Progenitor cell of endocrine pancreas (in vitro differentiated cells): Measurements from ENCODE around the gene NFIC. TPM values are rescaled to one million over a fixed set of nuclear protein-coding genes. Genes with fewer than 3 reads are reported as not detected.
A peak's percentile ranks its signal among the peaks of the same experiment; 100 is the strongest.

Experiments used
- DNase-seq: peaks from one replicate; pipeline ENCODE4 v3.0.0; 2021; ENCODE audit warnings: low spot score; ENCODE audit not compliant: unreplicated experiment
- H3K27ac Mint-ChIP-seq: 2 replicates; pipeline ENCODE4 v1.8.0; 2021; ENCODE audit warnings: mild to moderate bottlenecking, moderate library complexity, mixed read lengths
- H3K27me3 Mint-ChIP-seq: 2 replicates; pipeline ENCODE4 v1.8.0; 2021; ENCODE audit warnings: mixed read lengths
- H3K36me3 Mint-ChIP-seq: 2 replicates; pipeline ENCODE4 v1.8.0; 2022; ENCODE audit warnings: mixed read lengths; ENCODE audit not compliant: insufficient read depth
- H3K4me1 Mint-ChIP-seq: 2 replicates; pipeline ENCODE4 v1.8.0; 2021; ENCODE audit warnings: low read depth, mixed read lengths
- H3K4me3 Mint-ChIP-seq: 2 replicates; pipeline ENCODE4 v1.8.0; 2021; ENCODE audit warnings: low read depth, mild to moderate bottlenecking, moderate library complexity, mixed read lengths
- H3K9me3 Mint-ChIP-seq: 2 replicates; pipeline ENCODE4 v1.8.0; 2021; ENCODE audit warnings: low read depth, mixed read lengths
- CTCF ChIP-seq: fragments of 200-600 bp; sonication (generic); IDR thresholded peaks from one replicate; pipeline ENCODE4 v1.5.0; 2021; ENCODE audit warnings: antibody characterized with exemption, mild to moderate bottlenecking; ENCODE audit not compliant: unreplicated experiment
- total RNA-seq: library from RNA; stranded (reverse); gene quantifications from 2 replicates; pipeline ENCODE4 v1.2.1, GENCODE V29; 2021

Gene NFIC
- total RNA-seq, 1 donor from 2014 or later, result 6.8 TPM

GRCh38 chr19:3353493-3353892, 12.9 kb upstream of the NFIC start:
- Mint-ChIP-seq H3K36me3 (no peaks in the 10 kb centered on the region), H3K4me1 (no peaks in the 10 kb centered on the region), H3K4me3 (no peak overlapping the region), H3K27ac (no peak overlapping the region), H3K9me3 (peaks cover 4% of the 10 kb centered on the region), H3K27me3 (peaks cover 64% of the 10 kb centered on the region)
- no peak for TF ChIP-seq CTCF
- no peak for DNase-seq

DNA sequence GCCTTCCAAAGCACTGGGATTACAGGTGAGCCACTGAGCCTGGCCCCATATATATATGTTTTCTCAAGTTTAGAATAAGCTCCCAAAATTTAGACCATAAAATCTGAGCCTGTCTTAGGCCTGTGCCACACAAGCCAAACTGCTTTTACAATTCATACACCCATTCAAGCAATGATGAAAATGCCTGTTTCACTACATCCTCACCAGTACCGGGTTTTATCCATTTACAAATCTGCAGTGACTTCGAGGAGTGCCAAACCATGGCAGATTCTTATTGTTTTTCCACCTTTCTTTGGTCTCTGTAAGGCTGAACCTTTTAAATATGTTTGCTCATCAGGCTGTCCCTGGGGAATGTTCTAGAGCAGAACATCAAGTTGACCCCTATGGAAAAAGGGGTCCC, 9.6 kb upstream of the NFIC start:
- peaks cover 68% of the 10 kb centered on the region for H3K27me3 Mint-ChIP-seq
- H3K27ac Mint-ChIP-seq, result no peak overlapping the region
- H3K4me3 Mint-ChIP-seq, result no peak overlapping the region
- no peak for TF ChIP-seq CTCF
- DNase-seq, result no peak
- peaks cover 3% of the 10 kb centered on the region for H3K4me1 Mint-ChIP-seq
- H3K9me3 Mint-ChIP-seq, result peaks cover 4% of the 10 kb centered on the region
- H3K36me3 Mint-ChIP-seq, result no peaks in the 10 kb centered on the region

DNA sequence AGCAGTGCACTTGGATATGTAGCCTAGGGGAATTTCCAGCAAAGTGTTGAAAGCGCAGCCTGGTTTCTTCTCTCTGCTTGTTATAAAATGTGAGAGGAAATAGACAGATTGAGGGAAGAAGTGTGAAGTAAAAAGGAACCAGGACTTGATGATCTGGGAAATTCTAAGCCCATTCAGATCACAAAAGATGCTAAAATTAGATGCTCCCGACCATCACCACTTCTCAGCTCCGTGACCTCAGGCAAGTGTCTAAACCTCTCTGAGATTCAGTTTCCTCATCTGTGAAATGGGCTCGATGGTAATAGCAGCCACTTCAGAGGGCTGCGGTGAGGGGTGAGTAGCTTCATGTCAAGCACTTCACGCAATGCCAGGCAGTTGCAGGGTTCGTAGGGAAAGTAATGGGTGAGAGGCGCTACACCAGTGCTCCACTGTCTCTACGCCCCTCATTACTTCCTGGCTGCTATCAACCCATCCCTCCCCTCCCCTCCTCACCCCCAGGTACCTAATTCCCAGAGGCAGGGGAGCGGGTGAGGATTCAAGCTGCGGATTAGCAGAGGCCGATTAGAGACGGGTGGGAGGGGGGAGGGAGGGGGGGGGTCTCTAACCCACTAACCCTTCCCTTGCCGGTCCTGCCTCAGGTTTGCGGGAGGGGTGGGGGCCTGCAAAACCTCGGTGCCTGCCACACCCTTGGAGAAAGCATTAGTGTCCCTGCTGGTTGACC, 9.0 kb upstream of the NFIC start:
- no peak for DNase-seq
- Mint-ChIP-seq H3K9me3 (peaks cover 4% of the 10 kb centered on the region), H3K36me3 (no peaks in the 10 kb centered on the region), H3K27ac (no peak overlapping the region), H3K4me1 (peaks cover 3% of the 10 kb centered on the region), H3K4me3 (peak overlapping the region; percentile 59), H3K27me3 (peaks cover 70% of the 10 kb centered on the region)
- no peak for TF ChIP-seq CTCF

- H3K36me3 Mint-ChIP-seq, result no peaks in the 10 kb centered on the region
- H3K9me3 Mint-ChIP-seq, result peaks cover 4% of the 10 kb centered on the region
- peaks cover 74% of the 10 kb centered on the region for H3K27me3 Mint-ChIP-seq
- H3K4me1 Mint-ChIP-seq, result peaks cover 3% of the 10 kb centered on the region
- H3K4me3 Mint-ChIP-seq, result peak overlapping the region; percentile 59
- no peak overlapping the region for H3K27ac Mint-ChIP-seq
- DNase-seq, result no peak
- TF ChIP-seq CTCF, result no peak
These were observed 8.2 kb upstream of the NFIC start for GRCh38 chr19:3357992-3358688.

GRCh38 chr19:3358689-3359014, 7.7 kb upstream of the NFIC start:
- H3K4me1 Mint-ChIP-seq, result peaks cover 3% of the 10 kb centered on the region
- no peak overlapping the region for H3K27ac Mint-ChIP-seq
- peak overlapping the region; percentile 75 for H3K4me3 Mint-ChIP-seq
- no peak for TF ChIP-seq CTCF
- H3K9me3 Mint-ChIP-seq, result peaks cover 4% of the 10 kb centered on the region
- H3K36me3 Mint-ChIP-seq, result no peaks in the 10 kb centered on the region
- H3K27me3 Mint-ChIP-seq, result peaks cover 74% of the 10 kb centered on the region
- no peak for DNase-seq
